ENCODE data around the gene ILDR1. TPM values are rescaled to one million over a fixed set of nuclear protein-coding genes. Genes with fewer than 3 reads are reported as not detected.

The ILDR1 gene
- polyA plus RNA-seq, 1 donor from 2014 or later, result not detected

DNA sequence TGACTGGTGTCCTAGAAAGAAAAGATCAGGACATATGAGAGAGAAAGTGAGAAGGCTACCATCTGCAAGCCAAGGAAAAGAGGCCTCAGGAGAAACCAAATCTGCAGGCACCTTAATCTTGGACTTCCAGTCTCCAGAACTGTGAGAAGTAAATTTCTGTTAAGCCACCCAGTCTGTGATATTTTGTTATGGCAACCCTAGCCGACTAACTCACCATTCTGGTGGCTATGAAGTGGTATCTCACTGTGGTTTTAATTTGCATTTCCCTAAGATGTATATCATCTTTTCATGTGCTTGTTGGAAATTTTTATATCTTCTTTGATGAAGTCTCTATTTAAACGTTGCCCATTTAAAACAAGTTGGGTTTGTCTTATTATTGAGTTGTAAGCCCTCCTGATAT is 40.6 kb downstream of the ILDR1 start:
- H4K20me1 ChIP-seq (ENCODE audit: insufficient read depth), result no peaks in the 10 kb centered on the region
- no peaks in the 10 kb centered on the region for H3K27me3 ChIP-seq (ENCODE audit: insufficient read depth, low read depth, low read length)
- no peak overlapping the region for H3K4me3 ChIP-seq (ENCODE audit: low read length)
- no peaks in the 10 kb centered on the region for H3K79me2 ChIP-seq (replicated peaks; ENCODE audit: insufficient read depth, low read length)
- H3K9me2 ChIP-seq (ENCODE audit: insufficient read depth, low read length), result no peaks in the 10 kb centered on the region
- no peaks in the 10 kb centered on the region for H3K36me3 ChIP-seq (ENCODE audit: insufficient read depth, low read length)
- no peaks in the 10 kb centered on the region for H3K9me3 ChIP-seq (ENCODE audit: low read length)
- no peak overlapping the region for H3K27ac ChIP-seq (ENCODE audit: low read length)
- H2AFZ ChIP-seq (ENCODE audit: low read depth, low read length), result no peak overlapping the region
- no peak overlapping the region for H3K9ac ChIP-seq (ENCODE audit: low read length)
- H3F3A ChIP-seq (ENCODE audit: insufficient read depth, low read length, poor library complexity, severe bottlenecking), result no peaks in the 10 kb centered on the region
- no peak overlapping the region for H3K4me2 ChIP-seq (ENCODE audit: low read length)
- TF ChIP-seq EP300 (conservative IDR thresholded peaks at IDR 0.05; ENCODE audit: poor library complexity, severe bottlenecking) (no peak), TAF1 (IDR thresholded peaks at IDR 0.05; ENCODE audit: low read depth) (no peak), RAD21 (conservative IDR thresholded peaks at IDR 0.05) (no peak), EZH2 (IDR thresholded peaks at IDR 0.05; ENCODE audit: borderline replicate concordance, insufficient read depth, low read length, poor library complexity, severe bottlenecking) (no peak), MXI1 (conservative IDR thresholded peaks at IDR 0.05; ENCODE audit: poor library complexity, severe bottlenecking) (no peak), POLR2AphosphoS5 (IDR thresholded peaks at IDR 0.05) (no peak), SMC3 (conservative IDR thresholded peaks at IDR 0.05; ENCODE audit: poor library complexity) (no peak)
- TF ChIP-seq, protein P1, sequence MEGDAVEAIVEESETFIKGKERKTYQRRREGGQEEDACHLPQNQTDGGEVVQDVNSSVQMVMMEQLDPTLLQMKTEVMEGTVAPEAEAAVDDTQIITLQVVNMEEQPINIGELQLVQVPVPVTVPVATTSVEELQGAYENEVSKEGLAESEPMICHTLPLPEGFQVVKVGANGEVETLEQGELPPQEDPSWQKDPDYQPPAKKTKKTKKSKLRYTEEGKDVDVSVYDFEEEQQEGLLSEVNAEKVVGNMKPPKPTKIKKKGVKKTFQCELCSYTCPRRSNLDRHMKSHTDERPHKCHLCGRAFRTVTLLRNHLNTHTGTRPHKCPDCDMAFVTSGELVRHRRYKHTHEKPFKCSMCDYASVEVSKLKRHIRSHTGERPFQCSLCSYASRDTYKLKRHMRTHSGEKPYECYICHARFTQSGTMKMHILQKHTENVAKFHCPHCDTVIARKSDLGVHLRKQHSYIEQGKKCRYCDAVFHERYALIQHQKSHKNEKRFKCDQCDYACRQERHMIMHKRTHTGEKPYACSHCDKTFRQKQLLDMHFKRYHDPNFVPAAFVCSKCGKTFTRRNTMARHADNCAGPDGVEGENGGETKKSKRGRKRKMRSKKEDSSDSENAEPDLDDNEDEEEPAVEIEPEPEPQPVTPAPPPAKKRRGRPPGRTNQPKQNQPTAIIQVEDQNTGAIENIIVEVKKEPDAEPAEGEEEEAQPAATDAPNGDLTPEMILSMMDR (IDR thresholded peaks at IDR 0.05; ENCODE audit: poor library complexity, severe bottlenecking), result no peak

DNA sequence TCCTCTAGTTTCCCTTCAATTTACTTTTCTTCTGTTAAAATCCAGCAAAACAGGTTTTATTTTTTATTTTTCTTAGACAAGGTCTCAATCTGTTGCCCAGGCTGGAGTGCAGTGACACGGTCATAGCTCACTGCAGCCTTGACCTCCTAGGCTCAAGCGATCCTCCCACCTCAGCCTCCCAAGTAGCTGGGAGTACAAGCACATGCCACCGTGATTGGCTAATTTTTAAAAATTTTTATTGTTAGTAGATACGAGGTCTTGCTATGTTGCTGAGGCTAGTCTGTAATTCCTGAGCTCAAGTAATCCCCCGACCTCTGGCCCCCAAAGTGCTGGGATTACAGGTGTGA is 41.6 kb downstream of the ILDR1 start:
- no peaks in the 10 kb centered on the region for H4K20me1 ChIP-seq (ENCODE audit: insufficient read depth)
- H3K4me3 ChIP-seq (ENCODE audit: low read length), result no peak overlapping the region
- H3K9ac ChIP-seq (ENCODE audit: low read length), result no peak overlapping the region
- H3K79me2 ChIP-seq (replicated peaks; ENCODE audit: insufficient read depth, low read length), result no peaks in the 10 kb centered on the region
- H3K9me3 ChIP-seq (ENCODE audit: low read length), result no peaks in the 10 kb centered on the region
- H2AFZ ChIP-seq (ENCODE audit: low read depth, low read length), result no peak overlapping the region
- H3F3A ChIP-seq (ENCODE audit: insufficient read depth, low read length, poor library complexity, severe bottlenecking), result no peaks in the 10 kb centered on the region
- no peak overlapping the region for H3K4me2 ChIP-seq (ENCODE audit: low read length)
- TF ChIP-seq EP300 (conservative IDR thresholded peaks at IDR 0.05; ENCODE audit: poor library complexity, severe bottlenecking) (no peak), POLR2AphosphoS5 (IDR thresholded peaks at IDR 0.05) (no peak)
- no peaks in the 10 kb centered on the region for H3K27me3 ChIP-seq (ENCODE audit: insufficient read depth, low read depth, low read length)
- H3K36me3 ChIP-seq (ENCODE audit: insufficient read depth, low read length), result no peaks in the 10 kb centered on the region
- H3K27ac ChIP-seq (ENCODE audit: low read length), result no peak overlapping the region
- H3K9me2 ChIP-seq (ENCODE audit: insufficient read depth, low read length), result no peaks in the 10 kb centered on the region

DNA sequence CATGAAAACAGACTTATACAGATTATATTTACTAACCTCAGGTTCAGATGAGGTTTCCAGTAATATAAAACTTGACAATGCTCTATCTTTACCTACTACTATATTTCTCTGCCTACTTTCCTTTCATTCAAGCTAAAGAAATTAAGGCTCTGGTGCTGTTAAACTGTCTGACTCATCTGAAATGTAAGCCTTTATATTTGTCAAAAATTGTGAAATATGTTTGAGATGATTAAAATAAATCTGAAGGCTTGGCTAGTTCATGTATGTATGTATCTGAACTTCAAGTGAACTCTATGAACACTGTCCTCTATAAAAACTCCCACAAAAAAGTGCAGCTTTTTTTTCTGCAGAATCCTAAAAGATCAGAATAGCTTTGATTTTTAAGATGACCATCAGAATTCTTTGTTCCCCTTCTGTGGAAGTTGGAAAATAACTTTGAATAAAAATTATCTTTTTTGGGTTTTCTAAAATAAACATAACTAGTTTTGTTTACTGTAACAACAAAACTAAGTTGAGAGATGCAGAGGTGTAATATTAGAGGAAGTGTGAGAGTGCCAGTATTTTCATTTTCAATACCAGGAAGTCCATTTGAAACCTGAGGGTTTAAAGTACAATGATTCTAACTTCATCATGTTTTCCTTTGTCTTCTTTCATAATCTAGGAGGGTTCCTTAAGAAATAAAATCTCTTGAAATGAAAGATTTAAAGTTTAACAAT is 42.2 kb downstream of the ILDR1 start:
- no peaks in the 10 kb centered on the region for H3K79me2 ChIP-seq (replicated peaks; ENCODE audit: insufficient read depth, low read length)
- no peak overlapping the region for H3K4me3 ChIP-seq (ENCODE audit: low read length)
- H3K9me3 ChIP-seq (ENCODE audit: low read length), result no peaks in the 10 kb centered on the region
- no peaks in the 10 kb centered on the region for H3F3A ChIP-seq (ENCODE audit: insufficient read depth, low read length, poor library complexity, severe bottlenecking)
- no peak overlapping the region for H3K27ac ChIP-seq (ENCODE audit: low read length)
- TF ChIP-seq TAF1 (IDR thresholded peaks at IDR 0.05; ENCODE audit: low read depth) (no peak), POLR2AphosphoS5 (IDR thresholded peaks at IDR 0.05) (no peak), SMC3 (conservative IDR thresholded peaks at IDR 0.05; ENCODE audit: poor library complexity) (no peak), MXI1 (conservative IDR thresholded peaks at IDR 0.05; ENCODE audit: poor library complexity, severe bottlenecking) (no peak), EP300 (conservative IDR thresholded peaks at IDR 0.05; ENCODE audit: poor library complexity, severe bottlenecking) (no peak), RAD21 (conservative IDR thresholded peaks at IDR 0.05) (no peak), EZH2 (IDR thresholded peaks at IDR 0.05; ENCODE audit: borderline replicate concordance, insufficient read depth, low read length, poor library complexity, severe bottlenecking) (no peak)
- TF ChIP-seq, protein P2, sequence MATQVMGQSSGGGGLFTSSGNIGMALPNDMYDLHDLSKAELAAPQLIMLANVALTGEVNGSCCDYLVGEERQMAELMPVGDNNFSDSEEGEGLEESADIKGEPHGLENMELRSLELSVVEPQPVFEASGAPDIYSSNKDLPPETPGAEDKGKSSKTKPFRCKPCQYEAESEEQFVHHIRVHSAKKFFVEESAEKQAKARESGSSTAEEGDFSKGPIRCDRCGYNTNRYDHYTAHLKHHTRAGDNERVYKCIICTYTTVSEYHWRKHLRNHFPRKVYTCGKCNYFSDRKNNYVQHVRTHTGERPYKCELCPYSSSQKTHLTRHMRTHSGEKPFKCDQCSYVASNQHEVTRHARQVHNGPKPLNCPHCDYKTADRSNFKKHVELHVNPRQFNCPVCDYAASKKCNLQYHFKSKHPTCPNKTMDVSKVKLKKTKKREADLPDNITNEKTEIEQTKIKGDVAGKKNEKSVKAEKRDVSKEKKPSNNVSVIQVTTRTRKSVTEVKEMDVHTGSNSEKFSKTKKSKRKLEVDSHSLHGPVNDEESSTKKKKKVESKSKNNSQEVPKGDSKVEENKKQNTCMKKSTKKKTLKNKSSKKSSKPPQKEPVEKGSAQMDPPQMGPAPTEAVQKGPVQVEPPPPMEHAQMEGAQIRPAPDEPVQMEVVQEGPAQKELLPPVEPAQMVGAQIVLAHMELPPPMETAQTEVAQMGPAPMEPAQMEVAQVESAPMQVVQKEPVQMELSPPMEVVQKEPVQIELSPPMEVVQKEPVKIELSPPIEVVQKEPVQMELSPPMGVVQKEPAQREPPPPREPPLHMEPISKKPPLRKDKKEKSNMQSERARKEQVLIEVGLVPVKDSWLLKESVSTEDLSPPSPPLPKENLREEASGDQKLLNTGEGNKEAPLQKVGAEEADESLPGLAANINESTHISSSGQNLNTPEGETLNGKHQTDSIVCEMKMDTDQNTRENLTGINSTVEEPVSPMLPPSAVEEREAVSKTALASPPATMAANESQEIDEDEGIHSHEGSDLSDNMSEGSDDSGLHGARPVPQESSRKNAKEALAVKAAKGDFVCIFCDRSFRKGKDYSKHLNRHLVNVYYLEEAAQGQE (IDR thresholded peaks at IDR 0.05; ENCODE audit: borderline replicate concordance), result no peak
- TF ChIP-seq, protein P1 (IDR thresholded peaks at IDR 0.05; ENCODE audit: poor library complexity, severe bottlenecking), result no peak
- no peaks in the 10 kb centered on the region for H3K9me2 ChIP-seq (ENCODE audit: insufficient read depth, low read length)
- no peaks in the 10 kb centered on the region for H3K27me3 ChIP-seq (ENCODE audit: insufficient read depth, low read depth, low read length)
- no peaks in the 10 kb centered on the region for H4K20me1 ChIP-seq (ENCODE audit: insufficient read depth)
- H3K9ac ChIP-seq (ENCODE audit: low read length), result no peak overlapping the region
- no peaks in the 10 kb centered on the region for H3K36me3 ChIP-seq (ENCODE audit: insufficient read depth, low read length)
- H3K4me2 ChIP-seq (ENCODE audit: low read length), result no peak overlapping the region
- H2AFZ ChIP-seq (ENCODE audit: low read depth, low read length), result no peak overlapping the region

All from neural cell (in vitro differentiated cells).